Activated CD8-positive, alpha-beta T cell treated with anti-CD3 and anti-CD28 coated beads for 36 hours (primary cell): Measurements from ENCODE around the gene CADPS. TPM values are rescaled to one million over a fixed set of nuclear protein-coding genes. Genes with fewer than 3 reads are reported as not detected.

Source experiments
- ATAC-seq: fragments of 200-7000 bp; cut with Tn5 transposase; one replicate; pipeline ENCODE4 v1.10.0; 2021; ENCODE audit warnings: mild to moderate bottlenecking, moderate library complexity
- CTCF ChIA-PET: fragments of 350-600 bp; sonication (Branson Sonifier 250); formaldehyde crosslinking; loops from one replicate; lab custom pipeline; 2021; ENCODE audit warnings: antibody characterized with exemption; lab: Charles Lee
- POLR2A ChIA-PET: fragments of 350-600 bp; sonication (Branson Sonifier 250); formaldehyde crosslinking; loops from one replicate; lab custom pipeline; 2021; ENCODE audit warnings: antibody characterized with exemption; lab: Charles Lee
- DNase-seq: peaks from one replicate; pipeline ENCODE4 v3.0.0-alpha.2; 2020
- H3K27ac Mint-ChIP-seq: one replicate; pipeline ENCODE4 v1.8.0; 2021; ENCODE audit warnings: mild to moderate bottlenecking, mixed read lengths
- H3K27me3 Mint-ChIP-seq: one replicate; pipeline ENCODE4 v1.8.0; 2021; ENCODE audit warnings: mixed read lengths
- H3K36me3 Mint-ChIP-seq: one replicate; pipeline ENCODE4 v1.8.0; 2021; ENCODE audit warnings: low read depth, mixed read lengths
- H3K4me1 Mint-ChIP-seq: one replicate; pipeline ENCODE4 v1.8.0; 2021; ENCODE audit warnings: low read depth, mixed read lengths
- H3K4me3 Mint-ChIP-seq: one replicate; pipeline ENCODE4 v1.8.0; 2021; ENCODE audit warnings: mild to moderate bottlenecking, moderate library complexity, mixed read lengths
- H3K9me3 Mint-ChIP-seq: one replicate; pipeline ENCODE4 v1.8.0; 2021; ENCODE audit warnings: mixed read lengths
- intact Hi-C: fragments of 100-400 bp; cut with micrococcal nuclease; formaldehyde crosslinking; loops from one replicate; pipeline ENCODE4 v1.10.0; 2022
- total RNA-seq, 2 experiments: library from RNA; stranded (reverse); gene quantifications; one replicate each; pipeline ENCODE4 v1.2.3, GENCODE V29; 2021
- TF ChIP-seq, protein P1 (sequence below): fragments of 200-600 bp; IDR thresholded peaks from one replicate; pipeline ENCODE4 v1.8.0; 2022; ENCODE audit warnings: antibody characterized with exemption, mild to moderate bottlenecking

Gene CADPS
- total RNA-seq, 2 experiments from 2014 or later: not detected

- ATAC-seq (no peak), DNase-seq (no peak)
- TF ChIP-seq, protein P1, sequence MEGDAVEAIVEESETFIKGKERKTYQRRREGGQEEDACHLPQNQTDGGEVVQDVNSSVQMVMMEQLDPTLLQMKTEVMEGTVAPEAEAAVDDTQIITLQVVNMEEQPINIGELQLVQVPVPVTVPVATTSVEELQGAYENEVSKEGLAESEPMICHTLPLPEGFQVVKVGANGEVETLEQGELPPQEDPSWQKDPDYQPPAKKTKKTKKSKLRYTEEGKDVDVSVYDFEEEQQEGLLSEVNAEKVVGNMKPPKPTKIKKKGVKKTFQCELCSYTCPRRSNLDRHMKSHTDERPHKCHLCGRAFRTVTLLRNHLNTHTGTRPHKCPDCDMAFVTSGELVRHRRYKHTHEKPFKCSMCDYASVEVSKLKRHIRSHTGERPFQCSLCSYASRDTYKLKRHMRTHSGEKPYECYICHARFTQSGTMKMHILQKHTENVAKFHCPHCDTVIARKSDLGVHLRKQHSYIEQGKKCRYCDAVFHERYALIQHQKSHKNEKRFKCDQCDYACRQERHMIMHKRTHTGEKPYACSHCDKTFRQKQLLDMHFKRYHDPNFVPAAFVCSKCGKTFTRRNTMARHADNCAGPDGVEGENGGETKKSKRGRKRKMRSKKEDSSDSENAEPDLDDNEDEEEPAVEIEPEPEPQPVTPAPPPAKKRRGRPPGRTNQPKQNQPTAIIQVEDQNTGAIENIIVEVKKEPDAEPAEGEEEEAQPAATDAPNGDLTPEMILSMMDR: no peak
- Mint-ChIP-seq H3K4me3 (no peak overlapping the region), H3K4me1 (no peaks in the 10 kb centered on the region), H3K9me3 (peaks cover 2% of the 10 kb centered on the region), H3K36me3 (no peaks in the 10 kb centered on the region), H3K27me3 (no peaks in the 10 kb centered on the region), H3K27ac (no peak overlapping the region)
- intact Hi-C loops: no loop called here
- POLR2A ChIA-PET: no interaction called here
- CTCF ChIA-PET: no interaction called here
These were observed 116.7 kb downstream of the CADPS start for GRCh38 chr3:62758296-62759066.

DNA sequence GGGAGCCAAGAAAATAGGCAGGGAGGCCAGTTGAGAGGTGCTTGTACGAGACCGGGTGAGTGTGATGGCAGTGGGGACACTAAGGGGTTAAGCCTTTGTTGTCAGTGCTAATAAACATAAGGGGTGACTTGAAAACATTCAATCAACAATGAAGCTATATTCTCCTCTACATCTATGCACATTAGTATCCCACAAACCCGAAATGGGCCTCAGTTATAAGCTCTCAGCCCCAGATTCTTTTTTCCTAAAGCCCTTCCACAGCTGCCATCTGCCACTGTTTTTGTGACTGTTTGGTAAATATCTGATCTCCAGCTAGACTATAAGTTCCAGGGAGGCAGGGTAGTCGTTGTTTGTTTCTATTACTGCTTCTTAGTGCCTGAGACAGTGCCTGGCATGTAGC, 118.2 kb downstream of the CADPS start:
- DNase-seq (no peak), ATAC-seq (no peak)
- H3K36me3 Mint-ChIP-seq: no peaks in the 10 kb centered on the region
- H3K27me3 Mint-ChIP-seq: no peaks in the 10 kb centered on the region
- CTCF ChIA-PET: no interaction called here
- H3K27ac Mint-ChIP-seq: no peak overlapping the region
- intact Hi-C loops: no loop called here
- POLR2A ChIA-PET: no interaction called here
- no peaks in the 10 kb centered on the region for H3K4me1 Mint-ChIP-seq
- TF ChIP-seq, protein P1: no peak
- peaks cover 2% of the 10 kb centered on the region for H3K9me3 Mint-ChIP-seq
- H3K4me3 Mint-ChIP-seq: no peak overlapping the region

GRCh38 chr3:62755285-62755684, 119.9 kb downstream of the CADPS start:
- H3K36me3 Mint-ChIP-seq: no peaks in the 10 kb centered on the region
- TF ChIP-seq, protein P1: no peak
- H3K27ac Mint-ChIP-seq: no peak overlapping the region
- H3K4me1 Mint-ChIP-seq: no peaks in the 10 kb centered on the region
- intact Hi-C loops: no loop called here
- no peak for DNase-seq
- no peaks in the 10 kb centered on the region for H3K27me3 Mint-ChIP-seq
- ATAC-seq: no peak
- H3K4me3 Mint-ChIP-seq: no peak overlapping the region
- POLR2A ChIA-PET: no interaction called here
- CTCF ChIA-PET: no interaction called here
- H3K9me3 Mint-ChIP-seq: peaks cover 2% of the 10 kb centered on the region

- no peaks in the 10 kb centered on the region for H3K9me3 Mint-ChIP-seq
- intact Hi-C loops: no loop called here
- POLR2A ChIA-PET: no interaction called here
These were observed 125.6 kb downstream of the CADPS start for GRCh38 chr3:62749657-62750056.

GRCh38 chr3:62749130-62749529, 126.1 kb downstream of the CADPS start:
- TF ChIP-seq, protein P1: no peak
- Mint-ChIP-seq H3K27me3 (no peaks in the 10 kb centered on the region), H3K27ac (no peak overlapping the region), H3K36me3 (no peaks in the 10 kb centered on the region), H3K4me1 (no peaks in the 10 kb centered on the region), H3K4me3 (no peak overlapping the region), H3K9me3 (no peaks in the 10 kb centered on the region)
- intact Hi-C loops: no loop called here
- POLR2A ChIA-PET: no interaction called here
- DNase-seq (no peak), ATAC-seq (no peak)
- CTCF ChIA-PET: no interaction called here

More at GRCh38 chr3:62749657-62750056, 125.6 kb downstream of the CADPS start:
- H3K27ac Mint-ChIP-seq: no peak overlapping the region
- H3K36me3 Mint-ChIP-seq: no peaks in the 10 kb centered on the region
- H3K4me1 Mint-ChIP-seq: no peaks in the 10 kb centered on the region
- H3K4me3 Mint-ChIP-seq: no peak overlapping the region
- DNase-seq (no peak), ATAC-seq (no peak)
- TF ChIP-seq, protein P1: no peak
- H3K27me3 Mint-ChIP-seq: no peaks in the 10 kb centered on the region
- CTCF ChIA-PET: no interaction called here
